Ishikawa (cell line): Measurements from ENCODE around the gene ZNF469.

ENCODE experiments used
- CEBPB ChIP-seq: IDR thresholded peaks from 2 replicates; pipeline ENCODE4 v1.6.1; 2012
- CREB1 ChIP-seq: IDR thresholded peaks from 2 replicates; pipeline ENCODE4 v1.6.1; 2012; ENCODE audit warnings: low read depth
- EGR1 ChIP-seq: IDR thresholded peaks from 2 replicates; pipeline ENCODE4 v1.6.1; 2012
- EP300 ChIP-seq: IDR thresholded peaks from 2 replicates; pipeline ENCODE4 v1.6.1; 2012; ENCODE audit warnings: borderline replicate concordance
- FOXM1 ChIP-seq: IDR thresholded peaks from 2 replicates; pipeline ENCODE4 v1.6.1; 2012; ENCODE audit warnings: low read depth, borderline replicate concordance
- MAX ChIP-seq: IDR thresholded peaks from 2 replicates; pipeline ENCODE4 v1.6.1; 2012
- NFIC ChIP-seq: IDR thresholded peaks from 2 replicates; pipeline ENCODE4 v1.6.1; 2012
- RAD21 ChIP-seq: IDR thresholded peaks from 2 replicates; pipeline ENCODE4 v1.6.1; 2012; ENCODE audit warnings: low read depth
- REST ChIP-seq: IDR thresholded peaks from 2 replicates; pipeline ENCODE4 v1.6.1; 2012; ENCODE audit warnings: low read depth, mild to moderate bottlenecking
- TAF1 ChIP-seq: IDR thresholded peaks from 2 replicates; pipeline ENCODE4 v1.6.1; 2012; ENCODE audit warnings: low read depth, mild to moderate bottlenecking
- TCF12 ChIP-seq: IDR thresholded peaks from 2 replicates; pipeline ENCODE4 v1.6.1; 2012; ENCODE audit warnings: low read depth
- TEAD4 ChIP-seq: IDR thresholded peaks from 2 replicates; pipeline ENCODE4 v1.6.1; 2012
- USF1 ChIP-seq: IDR thresholded peaks from 2 replicates; pipeline ENCODE4 v1.6.1; 2012
- YY1 ChIP-seq: IDR thresholded peaks from 2 replicates; pipeline ENCODE4 v1.6.1; 2012; ENCODE audit warnings: low read depth
- ZBTB7A ChIP-seq: IDR thresholded peaks from 2 replicates; pipeline ENCODE4 v1.6.1; 2012; ENCODE audit warnings: low read depth

Gene ZNF469

GRCh38 chr16:88365244-88365865 lies 17.4 kb upstream of the ZNF469 start:
- TF ChIP-seq RAD21 (no peak), USF1 (no peak), ZBTB7A (no peak), TCF12 (no peak), EP300 (no peak), MAX (no peak), TEAD4 (no peak), CEBPB (no peak), EGR1 (no peak)

- TF ChIP-seq RAD21, result no peak
- TF ChIP-seq TEAD4, result no peak
- no peak for TF ChIP-seq CEBPB
- no peak for TF ChIP-seq ZBTB7A
- TF ChIP-seq YY1, result no peak
- TF ChIP-seq TAF1, result no peak
- TF ChIP-seq EP300, result no peak
- TF ChIP-seq EGR1, result no peak
- TF ChIP-seq NFIC, result no peak
- TF ChIP-seq FOXM1, result no peak
- no peak for TF ChIP-seq CREB1
Measured at GRCh38 chr16:88366032-88366703, 16.6 kb upstream of the ZNF469 start.

- TF ChIP-seq ZBTB7A (no peak), CEBPB (no peak), MAX (no peak), TAF1 (no peak)
Measured at GRCh38 chr16:88366704-88367047, 16.1 kb upstream of the ZNF469 start.

GRCh38 chr16:88367560-88367959 lies 15.2 kb upstream of the ZNF469 start:
- TF ChIP-seq MAX (no peak), FOXM1 (no peak), ZBTB7A (no peak), REST (no peak), NFIC (no peak), TCF12 (no peak), USF1 (no peak), EP300 (no peak), TEAD4 (no peak), CEBPB (no peak), TAF1 (no peak)

GRCh38 chr16:88368036-88368435 lies 14.7 kb upstream of the ZNF469 start:
- TF ChIP-seq MAX (no peak), ZBTB7A (no peak), EP300 (no peak), USF1 (no peak), REST (no peak), TAF1 (no peak), YY1 (no peak), CEBPB (no peak), TCF12 (no peak), NFIC (no peak), TEAD4 (no peak), CREB1 (no peak), RAD21 (no peak), EGR1 (no peak), FOXM1 (no peak)
